Activated B cell treated with CpG ODN at 0.5 μM for 24 hours (primary cell): ENCODE data around the gene CORO2B. TPM values are rescaled to one million over a fixed set of nuclear protein-coding genes. Genes with fewer than 3 reads are reported as not detected.

Source experiments
- ATAC-seq: fragments of 200-7000 bp; cut with Tn5 transposase; one replicate; pipeline ENCODE4 v1.10.0; 2021; ENCODE audit warnings: low read depth, mild to moderate bottlenecking, moderate library complexity
- CTCF ChIA-PET: fragments of 350-600 bp; sonication (Branson Sonifier 250); formaldehyde crosslinking; loops from one replicate; lab custom pipeline; 2021; ENCODE audit warnings: antibody characterized with exemption; lab: Charles Lee
- POLR2A ChIA-PET: fragments of 350-600 bp; sonication (Branson Sonifier 250); formaldehyde crosslinking; loops from one replicate; lab custom pipeline; 2021; ENCODE audit warnings: antibody characterized with exemption; lab: Charles Lee
- DNase-seq: peaks from one replicate; pipeline ENCODE4 v3.0.0; 2022
- H3K27ac Mint-ChIP-seq: one replicate; pipeline ENCODE4 v1.8.0; 2020; ENCODE audit warnings: mixed read lengths
- H3K27me3 Mint-ChIP-seq: one replicate; pipeline ENCODE4 v1.8.0; 2021; ENCODE audit warnings: mixed read lengths
- H3K36me3 Mint-ChIP-seq: one replicate; pipeline ENCODE4 v1.8.0; 2021; ENCODE audit warnings: low read depth, mixed read lengths
- H3K4me1 Mint-ChIP-seq: one replicate; pipeline ENCODE4 v1.8.0; 2021; ENCODE audit warnings: mixed read lengths
- H3K4me3 Mint-ChIP-seq: one replicate; pipeline ENCODE4 v1.8.0; 2020; ENCODE audit warnings: mild to moderate bottlenecking, mixed read lengths
- H3K9me3 Mint-ChIP-seq: one replicate; pipeline ENCODE4 v1.8.0; 2020; ENCODE audit warnings: mixed read lengths
- intact Hi-C: fragments of 100-400 bp; cut with micrococcal nuclease; formaldehyde crosslinking; loops from one replicate; pipeline ENCODE4 v1.15.1; 2024
- total RNA-seq: library from RNA; stranded (reverse); gene quantifications from 2 replicates; pipeline ENCODE4 v1.2.3, GENCODE V29; 2022
- TF ChIP-seq, protein P1 (sequence below): fragments of 200-600 bp; IDR thresholded peaks from one replicate; pipeline ENCODE4 v1.8.0; 2022; ENCODE audit warnings: antibody characterized with exemption, mild to moderate bottlenecking

Gene CORO2B
- total RNA-seq, 1 donor from 2014 or later = 1.0 TPM

DNA sequence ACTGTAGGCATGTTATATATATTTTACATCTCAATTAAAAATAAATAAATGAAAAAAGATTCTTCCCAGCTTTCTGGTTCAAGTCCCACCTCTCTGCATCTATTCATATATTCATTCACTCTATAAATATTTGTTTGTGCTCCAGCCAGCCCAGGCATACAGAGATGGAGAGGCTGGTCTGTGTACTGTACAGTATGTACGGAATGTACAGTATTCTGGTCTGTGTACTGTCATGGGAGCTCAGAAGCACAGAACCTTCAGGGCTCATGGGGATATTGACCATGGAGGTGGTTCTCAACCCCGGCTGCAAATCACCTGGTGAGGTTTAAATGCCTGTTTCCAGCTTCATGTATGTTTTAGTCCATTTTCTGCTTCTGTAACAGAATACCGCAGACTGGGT is 13.8 kb downstream of the CORO2B start:
- Mint-ChIP-seq H3K27ac (no peak overlapping the region), H3K36me3 (no peaks in the 10 kb centered on the region), H3K9me3 (no peaks in the 10 kb centered on the region), H3K27me3 (peaks cover 1% of the 10 kb centered on the region), H3K4me3 (no peak overlapping the region), H3K4me1 (peaks cover 43% of the 10 kb centered on the region)
- CTCF ChIA-PET = interaction anchor here (0.7 kb wide), 1 partner anchor 39 kb away, joined by 3 read pairs; no protein-coding TSS in a partner anchor
- DNase-seq = no peak
- TF ChIP-seq, protein P1, sequence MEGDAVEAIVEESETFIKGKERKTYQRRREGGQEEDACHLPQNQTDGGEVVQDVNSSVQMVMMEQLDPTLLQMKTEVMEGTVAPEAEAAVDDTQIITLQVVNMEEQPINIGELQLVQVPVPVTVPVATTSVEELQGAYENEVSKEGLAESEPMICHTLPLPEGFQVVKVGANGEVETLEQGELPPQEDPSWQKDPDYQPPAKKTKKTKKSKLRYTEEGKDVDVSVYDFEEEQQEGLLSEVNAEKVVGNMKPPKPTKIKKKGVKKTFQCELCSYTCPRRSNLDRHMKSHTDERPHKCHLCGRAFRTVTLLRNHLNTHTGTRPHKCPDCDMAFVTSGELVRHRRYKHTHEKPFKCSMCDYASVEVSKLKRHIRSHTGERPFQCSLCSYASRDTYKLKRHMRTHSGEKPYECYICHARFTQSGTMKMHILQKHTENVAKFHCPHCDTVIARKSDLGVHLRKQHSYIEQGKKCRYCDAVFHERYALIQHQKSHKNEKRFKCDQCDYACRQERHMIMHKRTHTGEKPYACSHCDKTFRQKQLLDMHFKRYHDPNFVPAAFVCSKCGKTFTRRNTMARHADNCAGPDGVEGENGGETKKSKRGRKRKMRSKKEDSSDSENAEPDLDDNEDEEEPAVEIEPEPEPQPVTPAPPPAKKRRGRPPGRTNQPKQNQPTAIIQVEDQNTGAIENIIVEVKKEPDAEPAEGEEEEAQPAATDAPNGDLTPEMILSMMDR = no peak
- intact Hi-C loops = no loop called here
- no peak for ATAC-seq
- POLR2A ChIA-PET = no interaction called here

DNA sequence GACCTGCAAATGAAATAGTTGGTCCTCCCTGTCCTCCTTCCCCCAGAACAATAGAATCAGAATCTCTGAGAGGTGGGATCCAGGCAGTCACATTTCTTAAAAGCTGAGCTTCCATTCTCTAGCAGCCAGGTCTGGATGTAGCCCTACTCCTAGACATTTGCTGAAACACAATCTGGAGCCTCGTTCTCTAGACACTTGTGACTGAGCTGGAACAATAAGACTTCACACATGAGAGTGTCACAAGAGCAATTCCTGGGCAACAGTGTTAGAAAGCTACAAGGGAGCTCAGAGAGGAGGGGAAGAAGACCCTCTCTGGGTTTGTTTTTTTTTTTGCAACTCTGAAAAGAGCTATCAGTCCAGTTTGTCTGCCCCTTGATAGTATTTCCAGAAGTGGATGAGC is 14.5 kb downstream of the CORO2B start:
- no peaks in the 10 kb centered on the region for H3K36me3 Mint-ChIP-seq
- no peaks in the 10 kb centered on the region for H3K9me3 Mint-ChIP-seq
- POLR2A ChIA-PET = interaction anchor here (0.7 kb wide), 1 partner anchor 227 kb away, joined by 11 read pairs; the partner anchor contains the start of gene ANP32A
- no peak overlapping the region for H3K4me3 Mint-ChIP-seq
- intact Hi-C loops = no loop called here
- no peak for DNase-seq
- TF ChIP-seq, protein P1 = no peak
- CTCF ChIA-PET = interaction anchor here (0.6 to 1.5 kb wide), 3 partner anchors 11 to 80 kb away, joined by 3 to 5 read pairs (median 3); no protein-coding TSS in a partner anchor
- ATAC-seq = no peak
- H3K4me1 Mint-ChIP-seq = peaks cover 43% of the 10 kb centered on the region
- peaks cover 1% of the 10 kb centered on the region for H3K27me3 Mint-ChIP-seq
- H3K27ac Mint-ChIP-seq = no peak overlapping the region

DNA sequence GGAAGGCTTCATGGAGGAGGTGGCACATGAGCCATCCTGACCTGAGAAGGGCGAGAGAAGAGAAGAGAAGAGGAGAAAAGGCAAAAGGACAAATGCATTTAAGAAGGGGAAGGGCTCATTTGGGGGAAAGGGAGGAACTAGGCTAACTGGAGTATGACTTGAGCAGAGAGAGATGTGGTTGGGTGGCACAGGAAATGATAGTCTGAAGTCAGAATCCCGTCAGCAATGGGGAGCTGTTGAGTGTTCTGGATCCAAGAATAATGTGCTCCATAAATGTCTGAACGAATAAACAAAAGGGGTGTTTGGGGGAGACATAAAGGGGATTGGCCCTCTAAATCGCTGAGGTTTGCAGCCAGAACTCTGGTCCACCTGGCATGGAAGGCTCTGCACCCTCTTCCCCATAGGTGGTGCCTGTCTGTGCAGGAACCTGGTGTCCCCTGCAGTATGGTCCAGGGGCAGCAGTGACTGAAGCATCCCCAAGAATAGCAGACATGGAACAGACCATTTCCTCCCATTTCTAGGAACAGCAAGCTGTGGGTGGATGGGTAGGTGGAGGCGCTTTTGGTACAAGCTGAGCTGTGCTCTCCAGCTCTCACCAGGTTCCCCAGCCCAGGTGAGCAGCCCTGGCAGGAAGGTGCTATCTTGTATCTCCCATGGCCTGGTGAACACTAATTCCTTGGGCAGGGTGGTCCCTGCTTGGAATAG is 15.2 kb downstream of the CORO2B start:
- no peak for DNase-seq
- POLR2A ChIA-PET = no interaction called here
- Mint-ChIP-seq H3K9me3 (no peaks in the 10 kb centered on the region), H3K27ac (no peak overlapping the region), H3K36me3 (no peaks in the 10 kb centered on the region), H3K4me3 (no peak overlapping the region), H3K27me3 (peaks cover 1% of the 10 kb centered on the region), H3K4me1 (peaks cover 42% of the 10 kb centered on the region)
- CTCF ChIA-PET = interaction anchor here (0.6 to 1.5 kb wide), 2 partner anchors 12 to 80 kb away, joined by 3 to 5 read pairs; no protein-coding TSS in a partner anchor
- intact Hi-C loops = no loop called here
- peak; percentile 57 for ATAC-seq
- TF ChIP-seq, protein P1 = no peak

DNA sequence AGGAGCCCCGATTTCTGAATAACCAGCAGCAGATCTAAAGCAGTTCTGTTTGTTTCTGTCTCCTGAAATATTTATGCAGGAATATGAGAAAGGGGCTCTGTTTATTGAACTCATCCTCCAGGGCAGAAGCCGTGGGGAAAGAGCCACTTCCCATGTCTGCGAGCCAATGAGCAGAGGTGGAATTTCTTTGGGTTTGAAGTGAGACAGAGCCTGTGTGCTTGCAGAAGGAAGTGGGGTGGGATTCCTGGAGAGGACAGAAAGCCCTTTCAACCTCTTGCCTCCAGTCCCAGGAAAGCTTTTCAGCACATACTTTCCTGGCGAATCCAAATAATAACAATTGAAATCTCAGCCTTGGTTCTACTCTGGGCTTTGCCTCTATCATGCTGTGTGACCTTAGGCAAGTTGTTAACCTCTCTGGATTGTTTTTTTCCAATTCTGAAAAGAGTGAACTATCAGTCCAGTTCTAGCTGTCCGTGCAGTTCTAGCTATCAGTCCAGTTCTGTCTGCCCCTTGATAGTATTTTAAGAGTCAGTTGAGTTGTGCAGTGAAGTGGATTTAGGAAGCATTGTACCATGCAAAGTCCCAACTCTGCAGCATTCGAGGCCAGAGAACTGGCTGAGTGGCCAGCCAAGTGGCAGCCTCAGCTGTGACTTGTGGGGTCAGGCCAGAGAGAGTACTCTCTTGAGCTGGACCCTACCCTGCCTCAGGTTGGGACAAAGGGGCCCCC is 15.9 kb downstream of the CORO2B start:
- Mint-ChIP-seq H3K4me3 (no peak overlapping the region), H3K27ac (no peak overlapping the region), H3K4me1 (peaks cover 39% of the 10 kb centered on the region), H3K9me3 (no peaks in the 10 kb centered on the region), H3K36me3 (no peaks in the 10 kb centered on the region), H3K27me3 (peaks cover 1% of the 10 kb centered on the region)
- POLR2A ChIA-PET = no interaction called here
- TF ChIP-seq, protein P1 = no peak
- intact Hi-C loops = no loop called here
- CTCF ChIA-PET = interaction anchor here (1.5 kb wide), 1 partner anchor 79 kb away, joined by 5 read pairs; no protein-coding TSS in a partner anchor
- no peak for DNase-seq
- no peak for ATAC-seq

DNA sequence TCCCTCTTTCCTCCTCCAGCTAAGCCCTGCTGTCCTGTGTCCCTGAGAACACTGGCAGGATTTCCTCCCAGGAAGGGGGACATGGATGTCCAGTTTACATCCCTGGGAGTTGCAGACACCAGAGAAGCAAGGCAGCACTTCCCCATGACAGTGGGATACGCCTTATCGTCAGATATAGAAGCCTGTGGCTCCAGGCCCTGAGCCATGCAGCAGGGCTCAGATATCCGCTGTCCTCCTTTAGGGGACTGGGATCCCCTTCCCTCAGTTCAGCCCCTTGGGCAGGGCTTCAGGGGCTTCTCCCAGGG is 16.4 kb downstream of the CORO2B start:
- intact Hi-C loops = no loop called here
- CTCF ChIA-PET = no interaction called here
- TF ChIP-seq, protein P1 = no peak
- POLR2A ChIA-PET = no interaction called here
- Mint-ChIP-seq H3K4me3 (no peak overlapping the region), H3K27ac (no peak overlapping the region), H3K9me3 (no peaks in the 10 kb centered on the region), H3K4me1 (peaks cover 42% of the 10 kb centered on the region), H3K36me3 (no peaks in the 10 kb centered on the region), H3K27me3 (peaks cover 1% of the 10 kb centered on the region)
- ATAC-seq (no peak), DNase-seq (no peak)
